DOHH2 (cell line): ENCODE results near the gene CXCL1.

Source experiments
- CTCF ChIP-seq: fragments of 200-600 bp; sonication (generic); IDR thresholded peaks from one replicate; pipeline ENCODE4 v1.5.1; 2014; ENCODE audit warnings: antibody characterized with exemption, mild to moderate bottlenecking, low read depth, low read length; ENCODE audit not compliant: poor library complexity, severe bottlenecking
- EZH2phosphoT487 ChIP-seq: fragments of 200-600 bp; sonication (generic); IDR thresholded peaks from 2 replicates; pipeline ENCODE4 v1.6.1; 2017; ENCODE audit warnings: borderline replicate concordance, mild to moderate bottlenecking, antibody characterized with exemption, low read length, moderate library complexity, mixed read lengths

DNA sequence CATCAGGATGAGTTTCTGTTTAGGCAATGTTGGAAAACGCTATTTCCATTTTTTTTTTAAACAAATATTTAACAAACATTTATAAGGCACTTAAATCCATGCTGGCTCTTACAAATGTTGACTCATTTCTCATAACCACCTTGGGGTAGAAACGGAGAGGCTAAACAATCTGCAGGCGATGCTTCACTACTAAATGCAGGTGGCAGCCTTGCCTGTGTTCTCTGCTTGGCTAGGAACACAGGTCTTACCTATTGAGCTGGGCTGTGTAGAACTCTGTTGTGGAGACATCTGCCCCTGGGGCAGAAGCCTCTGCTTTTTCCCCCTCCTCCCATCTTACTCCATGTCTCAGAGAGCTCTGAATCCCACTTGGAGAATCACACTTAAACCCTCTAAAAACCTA is 1.4 kb upstream of the CXCL1 start:
- TF ChIP-seq CTCF: no peak
- no peak for TF ChIP-seq EZH2phosphoT487
